NCI-H345 treated with DMSO at 0.1 percent for 48 hours (cell line): Measurements from ENCODE around the gene C16orf78.

Source experiments
- DNase-seq: peaks from one replicate; lab custom pipeline; 2025; ENCODE audit not compliant: unreplicated experiment; lab: John Stamatoyannopoulos, UW

The C16orf78 gene

DNA sequence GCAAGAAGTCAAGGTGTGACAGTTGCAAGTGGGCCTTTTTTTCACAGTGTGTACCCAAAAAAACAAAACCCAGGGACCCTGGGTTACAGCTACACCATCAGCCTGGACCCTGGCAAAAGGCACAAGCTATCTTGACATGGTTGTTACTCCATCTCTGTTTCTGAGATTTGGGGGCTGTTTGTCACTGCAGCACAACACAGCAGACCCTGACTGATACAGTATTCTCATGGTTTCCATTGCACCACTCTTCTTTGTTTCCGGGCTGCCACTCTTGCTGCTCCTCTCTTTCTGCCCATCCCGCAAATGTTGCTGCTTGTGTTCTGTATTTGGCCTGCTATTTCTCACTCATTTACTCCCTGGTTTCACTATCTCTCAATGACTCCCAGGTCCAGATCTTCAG is 55.2 kb downstream of the C16orf78 start:
- no peak for DNase-seq

DNA sequence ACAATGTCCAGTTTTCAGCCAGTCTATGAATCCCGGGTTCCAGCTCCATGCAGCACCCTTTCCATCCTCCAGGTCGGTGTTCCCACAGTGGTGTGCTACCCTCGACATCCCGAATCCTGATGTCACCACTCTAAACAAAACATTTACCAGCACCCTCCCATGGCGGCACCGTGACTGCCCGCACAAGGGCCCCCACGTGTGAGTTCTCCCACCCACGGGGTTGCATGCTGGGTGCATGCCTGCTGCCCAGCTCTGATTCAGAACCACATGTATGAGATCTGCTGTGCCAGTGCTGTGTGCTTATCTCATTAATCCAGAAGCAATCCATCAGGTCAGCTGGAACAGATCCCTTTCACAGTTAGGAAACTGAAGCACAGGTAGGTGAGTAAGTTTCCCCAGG is 57.4 kb downstream of the C16orf78 start:
- DNase-seq, result no peak

DNA sequence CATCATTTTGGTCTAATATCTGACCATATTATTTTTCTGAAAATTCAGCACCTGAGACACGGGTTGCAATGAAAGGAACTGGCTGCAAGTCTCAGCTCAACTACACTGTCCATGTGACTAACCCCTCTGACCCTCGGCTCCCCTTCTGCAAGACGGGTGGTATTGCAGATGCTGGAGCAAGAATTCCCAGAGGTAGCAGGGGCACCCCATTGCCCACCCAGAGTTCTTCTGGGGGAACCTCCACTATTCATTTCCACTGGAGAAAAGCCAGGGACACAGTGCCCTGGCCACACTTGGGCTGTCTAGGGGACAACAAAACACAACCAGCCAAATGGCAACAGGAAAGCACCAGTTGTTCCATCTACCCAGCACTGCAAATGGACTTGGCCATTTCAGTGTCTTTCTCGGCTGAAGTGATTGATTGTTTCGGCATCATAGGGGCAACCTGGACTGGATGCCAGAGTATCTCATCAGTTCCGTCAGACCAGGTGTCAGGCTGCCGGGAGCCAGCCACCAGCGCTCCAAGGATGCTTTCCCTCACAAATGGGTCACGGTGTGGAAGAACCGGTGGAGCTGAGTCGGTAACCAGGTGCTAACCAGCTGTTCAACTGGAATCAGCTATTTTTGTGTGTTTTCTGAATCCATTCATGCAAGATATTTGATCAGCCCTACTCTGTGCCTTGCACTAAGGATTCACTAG is 58.1 kb downstream of the C16orf78 start:
- DNase-seq, result no peak

DNA sequence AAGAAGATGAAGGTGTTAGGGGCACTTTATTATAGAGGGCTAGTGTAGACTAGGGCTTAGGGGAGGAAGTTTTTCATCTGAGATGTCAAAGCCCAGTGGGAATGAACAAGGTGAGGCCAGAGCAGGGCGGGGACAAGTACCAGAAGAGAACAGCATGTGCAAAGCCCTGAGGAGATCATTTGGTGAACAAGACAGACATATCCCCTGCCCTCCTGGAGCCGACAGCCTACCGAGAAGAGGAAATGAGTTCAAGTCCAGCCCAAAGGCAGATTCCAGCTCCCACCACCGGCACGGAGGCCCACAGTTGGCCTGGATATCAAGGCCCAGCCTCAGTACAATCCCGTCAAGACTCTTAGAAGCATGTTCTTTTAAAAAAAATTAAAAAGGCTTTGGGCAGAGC is 61.1 kb downstream of the C16orf78 start:
- no peak for DNase-seq

DNA sequence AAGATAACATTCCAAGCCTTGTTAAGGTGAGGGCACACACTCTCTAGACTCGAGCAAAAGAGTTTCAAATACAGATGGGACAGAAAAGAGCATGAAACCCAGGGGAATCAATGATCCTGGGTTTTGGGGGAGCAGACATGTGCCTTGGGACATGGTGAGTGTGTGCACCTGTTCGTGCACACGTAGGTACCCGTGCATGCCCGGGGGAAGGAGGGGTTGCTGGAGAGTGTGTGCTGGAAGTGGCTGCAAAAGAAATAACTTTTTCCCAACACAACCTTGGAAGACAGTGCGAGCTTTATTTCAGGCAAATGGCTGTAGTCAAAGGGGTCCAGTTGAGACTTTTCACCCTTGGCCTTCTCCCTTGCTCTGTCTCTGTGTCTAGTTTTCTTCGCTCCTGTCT is 62.6 kb downstream of the C16orf78 start:
- DNase-seq, result no peak

DNA sequence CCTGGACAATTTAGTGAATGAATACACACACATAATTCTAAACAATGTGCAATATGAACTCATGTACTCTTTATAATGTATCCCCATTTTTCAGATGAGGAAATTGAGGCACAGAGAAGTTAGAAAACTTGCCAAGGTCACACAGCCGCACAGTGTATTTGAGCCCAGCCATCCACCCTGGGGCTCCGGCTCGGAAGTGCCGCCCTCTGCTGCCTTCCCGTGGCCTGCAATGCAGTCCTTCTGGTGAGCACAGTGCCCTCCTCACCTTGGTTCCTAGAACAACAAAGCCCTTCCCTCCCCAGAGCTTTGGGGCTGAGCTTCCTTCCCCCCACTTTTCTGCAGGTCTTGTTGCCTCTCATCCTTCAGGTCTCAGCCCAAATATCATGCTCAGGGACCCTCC is 63.7 kb downstream of the C16orf78 start:
- no peak for DNase-seq

DNA sequence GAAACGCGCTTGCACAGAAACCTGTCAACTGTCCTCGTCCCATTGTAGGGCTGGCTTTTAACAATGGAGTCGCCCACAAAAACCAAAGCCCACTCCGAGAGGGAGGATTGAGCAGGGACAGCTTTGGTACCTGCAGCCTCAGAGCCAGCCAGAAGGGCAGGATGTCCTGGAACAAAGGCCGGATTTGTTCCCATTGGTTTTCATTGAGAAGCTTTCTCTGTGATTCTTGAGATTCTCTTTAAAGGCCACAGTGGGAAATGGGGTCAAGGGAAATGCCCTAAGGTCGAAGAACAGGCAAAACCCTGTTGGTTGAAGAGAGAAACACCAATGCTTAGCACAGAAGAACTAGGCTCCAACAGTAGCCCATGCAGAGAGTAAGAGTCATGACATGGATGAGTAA is 65.4 kb downstream of the C16orf78 start:
- no peak for DNase-seq

DNA sequence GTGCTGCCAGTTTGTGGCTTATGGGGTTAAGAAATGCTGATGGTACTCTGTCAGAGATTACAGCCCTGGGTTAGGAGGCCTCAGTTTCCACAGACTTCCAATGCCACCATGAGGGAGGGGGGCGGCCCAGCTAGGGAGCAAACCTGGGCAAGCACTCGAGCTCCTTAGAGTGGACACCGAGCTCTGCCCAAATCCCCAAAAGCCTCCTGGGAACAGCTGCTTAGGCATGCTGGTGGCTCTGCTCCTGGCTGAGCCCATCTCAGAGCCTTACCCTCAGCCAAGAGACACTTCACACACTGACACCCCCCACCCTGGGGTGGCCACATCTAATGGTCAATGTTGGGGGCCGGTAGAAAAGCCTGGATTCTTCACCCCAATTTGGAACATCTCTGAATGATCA is 66.1 kb downstream of the C16orf78 start:
- DNase-seq, result no peak

DNA sequence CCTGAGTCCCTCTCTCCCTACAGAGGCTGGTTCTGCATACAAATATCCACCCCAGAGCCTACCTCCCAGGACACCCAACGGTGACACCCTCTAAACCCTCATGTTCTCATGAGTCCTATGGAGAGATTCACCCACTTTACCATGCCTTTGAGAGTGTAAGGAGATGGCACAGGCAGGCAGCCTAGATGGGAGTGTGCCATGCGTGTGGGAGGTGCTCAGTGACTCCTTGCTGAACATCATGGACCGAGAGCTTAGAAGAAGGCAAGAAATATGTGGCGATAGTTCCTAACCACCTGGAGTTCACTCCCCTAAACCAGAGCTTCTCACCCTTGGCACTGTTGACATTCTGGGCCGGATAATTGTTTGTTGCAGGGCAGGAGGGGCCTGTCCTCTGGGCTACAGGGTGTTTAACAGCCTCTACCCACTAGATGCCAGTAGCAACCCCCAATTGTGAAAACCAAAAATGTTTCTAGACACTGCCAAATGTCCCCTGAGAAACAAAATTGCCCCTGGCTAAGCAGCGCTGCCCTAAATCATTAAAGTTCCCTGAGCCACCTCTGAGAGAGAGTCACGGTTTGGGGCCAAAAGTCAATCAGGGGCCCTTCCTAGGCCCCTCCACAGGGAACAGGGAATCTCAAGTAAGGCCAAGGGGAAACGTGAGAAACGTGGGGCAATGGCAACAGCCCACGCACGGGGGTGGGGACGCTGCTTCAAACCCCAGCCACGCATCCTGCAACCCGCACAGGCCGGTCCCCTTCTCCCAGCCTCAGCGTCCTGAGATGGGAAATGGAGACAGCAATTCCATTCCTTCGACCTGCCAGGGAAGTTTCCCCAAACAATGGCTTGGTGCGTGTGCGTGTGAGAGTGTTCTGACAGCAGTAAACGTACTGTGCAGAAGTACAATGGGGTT is 66.8 kb downstream of the C16orf78 start:
- DNase-seq, result no peak

DNA sequence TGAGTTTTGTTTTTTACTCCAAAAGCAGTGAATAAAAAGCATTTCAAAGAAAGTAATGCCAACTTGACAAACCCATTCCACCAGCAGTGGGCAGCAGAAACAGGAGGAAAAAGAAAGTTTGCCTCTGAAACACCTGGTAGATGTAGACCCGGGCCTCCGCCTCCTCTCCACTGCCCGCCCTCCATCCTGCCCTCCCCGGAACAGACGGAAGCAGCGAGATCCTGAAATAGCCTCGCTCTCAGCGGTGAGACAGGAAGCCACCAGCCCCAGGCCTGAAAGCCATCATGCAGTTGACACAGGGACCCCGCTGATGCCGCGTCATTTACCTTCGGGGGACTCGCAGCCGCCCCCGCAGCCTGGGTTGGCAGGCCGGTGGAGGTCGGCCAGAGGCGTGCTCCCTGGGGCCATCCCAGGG is 67.8 kb downstream of the C16orf78 start:
- DNase-seq, result no peak

DNA sequence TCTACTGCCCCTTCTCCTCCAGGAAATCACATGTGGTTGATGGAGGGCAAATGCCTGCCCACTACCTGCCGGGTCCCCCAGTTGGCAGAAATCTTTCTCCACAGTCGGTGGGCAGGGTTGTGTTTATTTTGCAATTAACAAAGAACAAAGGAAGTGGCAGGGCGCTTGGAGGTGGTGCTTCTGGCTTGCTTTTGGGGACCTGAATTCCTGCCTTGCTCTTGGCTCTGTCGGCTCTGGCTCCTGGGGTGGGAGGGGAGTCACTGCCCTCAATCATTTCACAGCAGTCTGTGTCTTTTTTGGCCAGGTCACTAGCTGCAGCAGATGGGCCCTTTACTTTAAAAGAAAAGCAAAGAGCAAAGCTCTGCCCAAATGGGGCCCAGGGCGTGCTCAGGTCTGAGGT is 69.2 kb downstream of the C16orf78 start:
- DNase-seq, result no peak

DNA sequence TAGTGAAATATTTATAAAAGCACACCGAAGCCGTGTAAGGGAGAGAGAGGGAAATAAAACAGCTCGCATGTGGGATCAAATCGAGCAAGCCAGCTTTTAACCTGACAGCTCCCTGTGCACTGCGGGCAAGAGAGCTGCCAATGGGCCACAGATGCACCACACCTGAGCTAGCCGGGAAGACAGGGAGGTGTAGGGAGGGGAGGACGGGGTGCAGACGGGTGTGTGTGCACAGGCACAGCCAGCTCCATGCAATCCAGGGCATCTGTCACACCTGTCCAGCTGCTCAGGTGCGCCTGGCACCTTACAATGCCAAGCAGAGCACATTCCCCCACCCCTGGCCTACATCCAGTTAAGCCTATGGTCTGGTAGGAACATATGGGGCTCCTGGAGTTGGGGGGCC is 70.0 kb downstream of the C16orf78 start:
- no peak for DNase-seq

DNA sequence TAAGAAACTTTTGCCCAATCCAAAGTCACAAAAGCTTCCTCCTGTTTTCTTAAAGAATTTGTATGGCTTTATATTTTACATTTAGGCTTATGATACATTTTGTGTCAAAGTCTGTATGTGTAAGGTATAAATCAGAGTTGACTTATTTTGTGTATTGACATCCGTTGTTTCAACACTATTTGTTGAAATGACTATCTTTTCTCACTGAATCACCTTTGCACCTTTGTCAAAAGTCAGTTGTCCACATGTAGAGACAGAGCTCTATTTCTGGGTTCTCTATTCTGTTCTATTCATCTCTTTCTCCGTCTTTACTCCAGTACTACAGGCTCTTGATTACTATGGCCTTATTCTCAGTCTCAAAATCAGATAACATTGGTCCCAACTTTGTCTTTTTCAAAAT is 73.2 kb downstream of the C16orf78 start:
- no peak for DNase-seq
